ENCODE data around the gene SND1.

DNA sequence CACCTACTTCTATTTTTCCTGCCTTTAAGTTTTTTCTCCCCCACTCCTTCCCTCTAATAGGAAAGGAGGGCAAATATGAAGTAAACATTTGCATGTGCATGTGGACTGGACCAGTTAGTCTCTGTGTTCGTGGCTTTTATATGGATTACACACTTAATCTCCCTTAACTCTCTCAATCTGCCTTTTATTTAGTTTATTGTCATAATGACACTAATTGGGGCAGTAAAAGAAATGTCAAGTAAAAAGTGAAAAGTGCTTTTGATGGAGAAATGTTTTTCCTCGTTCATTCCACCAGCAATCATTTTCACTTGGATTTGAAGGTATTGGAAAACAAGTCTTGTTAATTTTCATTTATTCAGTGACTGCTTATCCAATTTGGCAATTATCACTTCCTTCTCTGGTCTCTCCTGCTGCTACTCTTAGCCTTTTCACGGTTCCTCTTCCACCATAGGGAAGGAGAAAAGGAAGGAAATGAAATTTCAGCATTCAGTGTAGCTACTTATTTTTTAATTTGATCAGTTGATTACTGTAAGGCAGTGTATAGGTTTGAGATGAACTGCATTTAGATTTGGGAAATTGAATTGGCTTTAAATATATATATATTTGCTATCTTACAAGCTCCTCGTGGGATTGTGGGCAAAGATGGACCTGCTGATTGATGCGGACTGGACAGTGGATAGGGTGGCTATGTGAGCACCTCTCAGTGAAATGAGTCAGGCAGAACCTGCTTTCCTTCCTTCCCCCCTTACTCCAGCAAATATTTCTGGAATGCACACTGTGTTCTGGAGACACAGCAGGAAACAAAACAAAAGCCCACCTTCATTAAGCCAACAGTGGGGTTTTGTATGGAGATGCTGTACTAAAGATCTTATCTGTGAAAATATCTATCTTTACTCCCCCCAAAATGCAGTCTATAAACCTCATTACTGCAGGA lies 301.7 kb downstream of the SND1 start:
- TF ChIP-seq, protein P1, sequence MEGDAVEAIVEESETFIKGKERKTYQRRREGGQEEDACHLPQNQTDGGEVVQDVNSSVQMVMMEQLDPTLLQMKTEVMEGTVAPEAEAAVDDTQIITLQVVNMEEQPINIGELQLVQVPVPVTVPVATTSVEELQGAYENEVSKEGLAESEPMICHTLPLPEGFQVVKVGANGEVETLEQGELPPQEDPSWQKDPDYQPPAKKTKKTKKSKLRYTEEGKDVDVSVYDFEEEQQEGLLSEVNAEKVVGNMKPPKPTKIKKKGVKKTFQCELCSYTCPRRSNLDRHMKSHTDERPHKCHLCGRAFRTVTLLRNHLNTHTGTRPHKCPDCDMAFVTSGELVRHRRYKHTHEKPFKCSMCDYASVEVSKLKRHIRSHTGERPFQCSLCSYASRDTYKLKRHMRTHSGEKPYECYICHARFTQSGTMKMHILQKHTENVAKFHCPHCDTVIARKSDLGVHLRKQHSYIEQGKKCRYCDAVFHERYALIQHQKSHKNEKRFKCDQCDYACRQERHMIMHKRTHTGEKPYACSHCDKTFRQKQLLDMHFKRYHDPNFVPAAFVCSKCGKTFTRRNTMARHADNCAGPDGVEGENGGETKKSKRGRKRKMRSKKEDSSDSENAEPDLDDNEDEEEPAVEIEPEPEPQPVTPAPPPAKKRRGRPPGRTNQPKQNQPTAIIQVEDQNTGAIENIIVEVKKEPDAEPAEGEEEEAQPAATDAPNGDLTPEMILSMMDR (IDR thresholded peaks at IDR 0.05) = no peak
- no peak for TF ChIP-seq POLR2A (IDR thresholded peaks at IDR 0.05)

Measured in right lobe of liver (tissue), 4 donors.